Kidney epithelial cell (primary cell): ENCODE measurements around the gene TMEM269. TPM values are rescaled to one million over a fixed set of nuclear protein-coding genes. Genes with fewer than 3 reads are reported as not detected.

Source experiments
- DNase-seq: peaks from one replicate; pipeline ENCODE4 v3.0.0-alpha.2; 2010; ENCODE audit warnings: low read depth
- H3K27me3 ChIP-seq: 2 replicates; pipeline ENCODE4 v1.6.0; 2011; ENCODE audit warnings: low read length; ENCODE audit not compliant: control insufficient read depth, insufficient read depth
- H3K36me3 ChIP-seq: 2 replicates; pipeline ENCODE4 v1.5.1; 2011; ENCODE audit warnings: low read length; ENCODE audit not compliant: control insufficient read depth, insufficient read depth
- H3K4me3 ChIP-seq: 2 replicates; pipeline ENCODE4 v1.5.1; 2011; ENCODE audit warnings: low read depth, mild to moderate bottlenecking, control low read depth, low read length
- CTCF ChIP-seq: IDR thresholded peaks from 2 replicates; pipeline ENCODE4 v1.5.1; 2011; ENCODE audit warnings: mild to moderate bottlenecking, moderate library complexity, low read length, control low read depth, inconsistent platforms; ENCODE audit not compliant: insufficient read depth, poor library complexity, severe bottlenecking
- total RNA-seq: library from RNA; depleted of rRNA; stranded (reverse); fragments of >200 nt; gene quantifications from 2 replicates; pipeline ENCODE4 v1.2.3, GENCODE V29; 2015

The TMEM269 gene
- 0.04 and 0.27 TPM in 2 replicates for total RNA-seq

GRCh38 chr1:42784946-42785693 is at the start of gene TMEM269:
TSS of gene TMEM269 (plus strand) at chr1:42784991. CDS start at chr1:42789894, 4,903 bp downstream.
- Histone ChIP-seq H3K4me3 (peak within 1 kb of the TSS; percentile 34), H3K27me3 (peaks cover 12% of the 10 kb centered on the region), H3K36me3 (no peaks in the 10 kb centered on the region)
- DNase-seq: no peak
- no peak for TF ChIP-seq CTCF

GRCh38 chr1:42735056-42735455 is 49.7 kb upstream of the TMEM269 start:
- peaks cover 8% of the 10 kb centered on the region for H3K27me3 ChIP-seq
- DNase-seq: no peak
- TF ChIP-seq CTCF: no peak
- H3K36me3 ChIP-seq: no peaks in the 10 kb centered on the region
- no peak overlapping the region for H3K4me3 ChIP-seq

- no peak overlapping the region for H3K4me3 ChIP-seq
- H3K36me3 ChIP-seq: no peaks in the 10 kb centered on the region
- no peak for DNase-seq
- peaks cover 8% of the 10 kb centered on the region for H3K27me3 ChIP-seq
- no peak for TF ChIP-seq CTCF
Measured at GRCh38 chr1:42735477-42736105, 49.2 kb upstream of the TMEM269 start.

GRCh38 chr1:42736152-42736551 is 48.6 kb upstream of the TMEM269 start:
- Histone ChIP-seq H3K36me3 (no peaks in the 10 kb centered on the region), H3K4me3 (no peak overlapping the region), H3K27me3 (peaks cover 8% of the 10 kb centered on the region)
- TF ChIP-seq CTCF: peak; percentile 33
- DNase-seq: no peak

DNA sequence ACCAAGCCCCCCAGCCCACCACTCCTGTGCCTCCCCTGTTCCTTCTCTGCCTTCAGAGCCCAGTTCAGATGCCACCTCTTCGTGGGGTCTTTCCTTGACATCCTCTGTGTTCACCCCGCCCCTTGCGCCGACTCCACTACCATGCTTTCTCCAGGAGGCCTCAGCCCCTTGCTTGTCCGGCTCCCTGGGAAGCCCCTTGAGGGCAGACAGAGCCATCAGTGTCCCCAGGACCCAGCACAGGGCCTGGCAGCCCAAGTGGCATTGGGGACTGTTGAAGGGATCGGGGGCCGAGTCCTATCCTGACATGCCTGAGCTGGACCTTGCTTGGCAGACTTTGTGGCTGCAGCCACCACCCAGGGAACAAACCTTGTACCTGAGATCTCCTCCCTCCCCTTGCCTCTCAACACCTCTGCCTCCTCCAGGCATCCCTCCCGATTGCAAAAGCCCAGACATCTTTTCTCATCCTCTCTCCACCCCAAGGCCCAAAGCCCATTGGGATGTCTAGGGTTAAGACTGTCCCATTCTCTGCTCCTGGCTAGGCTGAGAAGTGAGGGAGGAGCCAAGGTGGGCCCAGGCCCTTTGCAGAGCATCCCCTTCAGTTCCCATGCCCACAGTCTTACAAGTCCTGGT is 48.1 kb upstream of the TMEM269 start:
- no peak for TF ChIP-seq CTCF
- DNase-seq: no peak
- Histone ChIP-seq H3K36me3 (no peaks in the 10 kb centered on the region), H3K27me3 (peaks cover 8% of the 10 kb centered on the region), H3K4me3 (no peak overlapping the region)

- Histone ChIP-seq H3K36me3 (no peaks in the 10 kb centered on the region), H3K27me3 (peaks cover 8% of the 10 kb centered on the region), H3K4me3 (no peak overlapping the region)
- peak; percentile 3 for TF ChIP-seq CTCF
- no peak for DNase-seq
Measured at GRCh38 chr1:42737257-42737656, 47.5 kb upstream of the TMEM269 start.
